Left renal cortex interstitium (tissue), 4 donors: ENCODE measurements around the gene IL20. TPM values are rescaled to one million over a fixed set of nuclear protein-coding genes. Genes with fewer than 3 reads are reported as not detected.

Experiments used
- DNase-seq, 4 donors: peaks; one replicate each; pipeline ENCODE4 v3.0.0-alpha.2; 2013; ENCODE audit warnings: low read depth in 4 of 4, low spot score in 2 of 4, missing footprints in 1 of 4
- polyA plus RNA-seq, 4 donors: library from polyadenylated mRNA; unstranded; fragments of 120-200 nt; gene quantifications; one replicate each; pipeline ENCODE4 v1.2.1, GENCODE V29; 2013; ENCODE audit not compliant: insufficient read length in 4 of 4

Gene IL20
- polyA plus RNA-seq, 4 donors = not detected

- DNase-seq = no peak
Measured at GRCh38 chr1:206873603-206874188, 8.3 kb downstream of the IL20 start.

GRCh38 chr1:206875752-206876377 lies 10.4 kb downstream of the IL20 start:
- no peak for DNase-seq

GRCh38 chr1:206878456-206878855 lies 13.0 kb downstream of the IL20 start:
- DNase-seq = no peak

- DNase-seq = no peak
Measured at GRCh38 chr1:206880314-206880713, 14.9 kb downstream of the IL20 start.

GRCh38 chr1:206882555-206882954 lies 17.1 kb downstream of the IL20 start:
- no peak for DNase-seq

- DNase-seq = no peak
Measured at GRCh38 chr1:206883160-206883559, 17.7 kb downstream of the IL20 start.

- no peak for DNase-seq
Measured at GRCh38 chr1:206883876-206884275, 18.5 kb downstream of the IL20 start.

GRCh38 chr1:206885341-206886060 lies 20.1 kb downstream of the IL20 start:
- DNase-seq = no peak

- DNase-seq = no peak
Measured at GRCh38 chr1:206886831-206887230, 21.4 kb downstream of the IL20 start.

- no peak for DNase-seq
Measured at GRCh38 chr1:206887701-206888100, 22.3 kb downstream of the IL20 start.

- no peak for DNase-seq
Measured at GRCh38 chr1:206890125-206891060, 25.0 kb downstream of the IL20 start.

GRCh38 chr1:206891412-206891811 lies 26.0 kb downstream of the IL20 start:
- no peak for DNase-seq

GRCh38 chr1:206892351-206892984 lies 27.0 kb downstream of the IL20 start:
- DNase-seq = no peak

- no peak for DNase-seq
Measured at GRCh38 chr1:206893380-206893779, 28.0 kb downstream of the IL20 start.

GRCh38 chr1:206895325-206895724 lies 29.9 kb downstream of the IL20 start:
- DNase-seq = no peak

GRCh38 chr1:206895837-206896242 lies 30.4 kb downstream of the IL20 start:
- no peak for DNase-seq

GRCh38 chr1:206896261-206896660 lies 30.8 kb downstream of the IL20 start:
- DNase-seq = no peak

GRCh38 chr1:206897175-206897574 lies 31.8 kb downstream of the IL20 start, which contains the start of gene IL24:
Gene IL24, plus strand, starts transcription at chr1:206897443. Its CDS starts 390 bp downstream, at chr1:206897833.
- no peak for DNase-seq

GRCh38 chr1:206898089-206898914 lies 32.9 kb downstream of the IL20 start:
- no peak for DNase-seq
